Stimulated activated CD8-positive, alpha-beta memory T cell treated with anti-CD3 and anti-CD28 coated beads, Interleukin-7, amount 100 ng/mL, for 1 hour (primary cell): ENCODE data around the gene KHK.

Experiments used
- DNase-seq, 2 donors: peaks; one replicate each; pipeline ENCODE4 v3.0.0-alpha.2; 2020; ENCODE audit warnings: low read depth in 2 of 2

Gene KHK

GRCh38 chr2:27081984-27082772 is 4.4 kb upstream of the KHK start:
- DNase-seq, result no peak

DNA sequence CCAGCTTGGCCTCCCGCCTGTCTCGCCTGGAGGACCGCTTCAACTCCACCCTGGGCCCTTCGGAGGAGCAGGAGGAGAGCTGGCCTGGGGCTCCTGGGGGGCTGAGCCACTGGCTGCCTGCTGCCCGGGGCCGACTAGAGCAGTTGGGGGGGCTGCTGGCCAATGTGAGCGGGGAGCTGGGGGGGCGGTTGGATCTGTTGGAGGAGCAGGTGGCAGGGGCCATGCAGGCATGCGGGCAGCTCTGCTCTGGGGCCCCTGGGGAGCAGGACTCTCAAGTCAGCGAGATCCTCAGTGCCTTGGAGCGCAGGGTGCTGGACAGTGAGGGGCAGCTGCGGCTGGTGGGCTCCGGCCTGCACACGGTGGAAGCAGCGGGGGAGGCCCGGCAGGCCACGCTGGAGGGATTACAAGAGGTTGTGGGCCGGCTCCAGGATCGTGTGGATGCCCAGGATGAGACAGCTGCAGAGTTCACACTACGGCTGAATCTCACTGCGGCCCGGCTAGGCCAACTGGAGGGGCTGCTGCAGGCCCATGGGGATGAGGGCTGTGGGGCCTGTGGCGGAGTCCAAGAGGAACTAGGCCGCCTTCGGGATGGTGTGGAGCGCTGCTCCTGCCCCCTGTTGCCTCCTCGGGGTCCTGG is 3.7 kb upstream of the KHK start:
- DNase-seq, result no peak

GRCh38 chr2:27083410-27084296 is 2.9 kb upstream of the KHK start:
- no peak for DNase-seq

DNA sequence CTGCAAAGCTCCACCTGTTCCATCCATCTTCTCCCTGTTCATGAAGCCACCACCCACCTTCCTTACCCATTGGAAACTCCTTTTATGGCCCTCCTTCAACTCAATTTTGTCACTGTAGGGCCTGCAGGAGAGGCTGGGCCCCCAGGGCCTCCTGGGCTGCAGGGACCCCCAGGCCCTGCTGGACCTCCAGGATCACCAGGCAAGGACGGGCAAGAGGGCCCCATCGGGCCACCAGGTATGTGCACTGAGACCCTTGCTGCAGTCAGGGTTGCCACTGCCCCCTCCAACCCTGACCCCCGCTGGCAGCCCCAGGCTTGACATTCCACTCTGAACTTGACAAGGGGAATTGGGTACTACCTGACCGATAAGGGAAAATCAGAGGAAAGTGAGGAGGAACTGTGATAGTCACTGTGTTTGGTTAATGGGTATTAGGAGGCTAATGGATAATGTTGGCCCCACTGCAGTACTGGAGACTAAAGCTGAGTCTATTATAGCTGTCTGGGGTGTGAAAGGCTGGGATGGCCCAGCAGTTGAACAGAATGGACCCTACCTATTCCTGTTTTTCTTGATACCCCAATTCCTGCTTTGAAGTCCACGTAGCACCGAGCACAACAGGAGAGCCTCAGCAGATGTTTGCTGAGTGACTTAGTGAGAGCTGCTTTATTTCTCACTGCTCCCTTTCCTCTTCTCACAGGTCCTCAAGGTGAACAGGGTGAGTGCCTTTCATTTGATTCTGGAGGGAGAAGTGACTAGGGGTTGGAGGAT is 2.1 kb upstream of the KHK start:
- no peak for DNase-seq

DNA sequence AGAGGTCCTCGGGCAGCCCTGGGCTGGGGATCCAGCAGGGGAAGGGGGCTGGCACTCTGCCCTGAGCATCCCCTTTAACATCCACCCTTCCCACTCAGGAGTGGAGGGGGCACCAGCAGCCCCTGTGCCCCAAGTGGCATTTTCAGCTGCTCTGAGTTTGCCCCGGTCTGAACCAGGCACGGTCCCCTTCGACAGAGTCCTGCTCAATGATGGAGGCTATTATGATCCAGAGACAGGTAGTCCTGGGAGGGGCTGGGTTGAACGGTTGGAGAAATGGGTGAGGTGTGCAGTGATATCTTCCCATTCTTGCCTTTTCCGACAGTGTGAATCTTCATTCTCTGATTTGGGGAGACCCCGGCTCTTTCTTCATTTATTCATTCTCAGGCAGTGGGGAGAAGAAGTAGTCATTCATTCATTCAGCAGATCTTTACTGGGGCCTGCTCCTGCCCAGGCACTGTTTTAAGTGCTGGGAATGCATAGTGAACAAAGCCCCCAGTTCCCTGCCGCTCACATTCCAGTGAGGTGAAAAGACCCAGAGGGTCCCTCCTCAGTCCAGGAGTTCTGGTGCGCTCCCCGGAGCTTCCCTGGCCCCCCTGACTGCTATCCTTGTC is 1.4 kb upstream of the KHK start:
- DNase-seq, result no peak

DNA sequence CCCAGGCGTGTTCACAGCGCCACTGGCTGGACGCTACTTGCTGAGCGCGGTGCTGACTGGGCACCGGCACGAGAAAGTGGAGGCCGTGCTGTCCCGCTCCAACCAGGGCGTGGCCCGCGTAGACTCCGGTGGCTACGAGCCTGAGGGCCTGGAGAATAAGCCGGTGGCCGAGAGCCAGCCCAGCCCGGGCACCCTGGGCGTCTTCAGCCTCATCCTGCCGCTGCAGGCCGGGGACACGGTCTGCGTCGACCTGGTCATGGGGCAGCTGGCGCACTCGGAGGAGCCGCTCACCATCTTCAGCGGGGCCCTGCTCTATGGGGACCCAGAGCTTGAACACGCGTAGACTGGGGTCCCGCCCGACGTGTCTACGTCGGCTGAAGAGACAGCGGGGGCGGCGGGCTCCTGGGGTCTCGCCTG is 891 bp upstream of the KHK start:
- DNase-seq, result no peak

DNA sequence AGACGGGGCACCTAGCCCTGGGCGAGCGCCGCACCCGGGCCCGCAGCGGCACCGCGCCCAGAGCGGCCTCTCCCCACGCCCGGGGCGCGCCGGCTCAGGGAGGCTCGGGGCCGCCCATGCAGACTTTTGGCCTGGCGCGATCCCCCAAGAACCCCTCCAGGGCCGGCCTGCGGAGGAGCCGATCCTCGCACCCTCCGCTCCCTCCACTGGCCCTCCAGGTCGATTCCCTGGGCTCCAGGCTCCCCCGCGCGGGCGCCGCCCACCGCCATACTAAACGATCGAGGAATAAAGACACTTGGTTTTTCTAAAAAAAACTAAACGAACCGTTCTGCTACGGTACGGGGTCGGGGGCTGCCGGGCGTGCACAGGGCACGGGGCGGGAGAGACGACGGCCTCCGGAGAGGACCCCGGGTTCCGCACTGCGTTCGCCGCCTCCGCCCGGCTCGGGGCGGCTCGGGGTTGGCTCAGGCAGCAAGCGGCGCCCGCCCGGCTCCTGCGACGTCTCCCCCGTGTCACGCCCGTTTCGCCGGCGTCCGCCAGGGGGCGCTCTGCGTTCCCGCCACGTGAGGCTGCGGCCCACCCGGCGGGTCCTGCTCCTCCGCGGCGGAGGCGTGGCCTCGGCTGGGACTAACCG is 365 bp upstream of the KHK start:
- peak; percentile 97 to 98 for DNase-seq

- DNase-seq, result no peak
Observed at GRCh38 chr2:27087823-27088410, 1.3 kb downstream of the KHK start.

GRCh38 chr2:27088634-27089033 is 2.1 kb downstream of the KHK start:
- no peak for DNase-seq

DNA sequence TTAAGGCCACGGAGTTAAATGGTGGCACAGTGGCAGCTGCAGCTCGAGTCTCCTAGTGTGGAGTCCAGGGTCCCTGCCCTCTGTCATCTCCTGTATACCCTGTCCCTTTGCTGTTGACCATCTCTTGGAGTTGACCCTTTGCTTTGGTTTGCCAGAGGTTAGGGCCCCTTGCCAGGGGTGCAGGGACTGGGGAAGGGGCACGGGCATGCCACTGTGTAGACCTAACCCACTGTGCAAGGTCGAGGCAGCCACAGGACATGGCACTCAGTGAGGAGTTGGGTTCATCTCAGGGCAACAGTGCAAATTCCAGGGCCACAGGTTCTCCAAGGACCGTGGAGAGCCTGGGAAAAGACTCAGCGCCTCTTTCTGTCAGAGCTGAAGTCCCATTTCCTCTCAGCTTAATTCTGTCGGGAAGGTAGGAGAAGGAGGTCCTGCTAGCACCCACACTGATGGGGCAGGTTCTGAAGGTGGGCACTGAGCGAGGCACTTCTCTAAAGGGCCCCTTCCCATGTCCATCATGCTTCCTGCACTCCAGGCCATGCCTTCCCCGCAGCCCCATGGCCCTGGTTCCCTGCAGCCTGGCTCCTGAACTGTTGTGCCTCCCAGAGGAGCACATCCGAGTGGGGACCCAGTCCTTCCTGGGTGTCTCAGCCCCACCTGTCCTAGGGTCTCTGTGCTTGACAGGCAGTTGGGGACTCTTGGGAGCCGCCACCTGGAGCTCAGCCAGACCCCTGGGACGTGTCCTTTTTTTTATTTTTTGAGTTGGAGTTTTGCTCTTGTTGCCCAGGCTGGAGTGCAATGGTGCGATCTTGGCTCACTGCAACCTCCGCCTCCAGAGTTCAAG is 2.8 kb downstream of the KHK start:
- DNase-seq, result no peak

GRCh38 chr2:27091746-27092695 is 5.4 kb downstream of the KHK start:
- no peak for DNase-seq

DNA sequence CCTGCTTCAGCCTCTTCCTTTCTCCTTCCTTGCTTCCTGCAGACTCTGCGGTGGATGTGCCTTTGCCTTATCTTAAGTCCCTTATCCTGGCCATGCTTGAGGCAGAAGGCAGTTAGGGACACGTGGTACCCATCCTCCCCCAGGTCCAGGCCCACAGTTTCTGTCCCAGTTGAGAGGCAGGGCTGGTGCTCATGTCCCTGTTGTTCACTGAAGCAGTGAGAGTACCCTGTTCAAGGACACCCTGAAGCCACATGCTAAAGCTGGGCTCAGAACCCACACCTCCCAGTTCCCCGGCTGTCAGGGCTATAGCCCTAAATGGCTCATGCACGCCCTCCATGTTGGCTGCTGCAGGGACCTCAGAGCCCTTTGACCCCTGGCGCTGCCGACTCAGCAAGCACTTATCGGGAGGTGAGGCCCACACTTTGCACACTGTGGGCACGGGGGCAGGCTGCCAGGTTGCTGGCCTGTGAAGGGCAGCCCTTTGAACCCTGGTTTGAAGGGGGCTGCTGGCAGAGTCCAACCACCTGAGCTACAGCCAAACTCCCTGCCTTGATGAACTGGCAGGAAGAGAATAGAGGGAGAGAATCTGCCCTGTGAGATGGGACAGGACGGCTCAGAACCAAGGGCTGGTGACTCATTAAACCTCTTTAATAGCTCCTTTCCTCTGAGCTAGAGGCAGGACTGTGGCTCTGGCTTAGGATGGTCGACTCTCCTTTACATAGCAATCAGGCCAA is 6.3 kb downstream of the KHK start:
- DNase-seq, result no peak

DNA sequence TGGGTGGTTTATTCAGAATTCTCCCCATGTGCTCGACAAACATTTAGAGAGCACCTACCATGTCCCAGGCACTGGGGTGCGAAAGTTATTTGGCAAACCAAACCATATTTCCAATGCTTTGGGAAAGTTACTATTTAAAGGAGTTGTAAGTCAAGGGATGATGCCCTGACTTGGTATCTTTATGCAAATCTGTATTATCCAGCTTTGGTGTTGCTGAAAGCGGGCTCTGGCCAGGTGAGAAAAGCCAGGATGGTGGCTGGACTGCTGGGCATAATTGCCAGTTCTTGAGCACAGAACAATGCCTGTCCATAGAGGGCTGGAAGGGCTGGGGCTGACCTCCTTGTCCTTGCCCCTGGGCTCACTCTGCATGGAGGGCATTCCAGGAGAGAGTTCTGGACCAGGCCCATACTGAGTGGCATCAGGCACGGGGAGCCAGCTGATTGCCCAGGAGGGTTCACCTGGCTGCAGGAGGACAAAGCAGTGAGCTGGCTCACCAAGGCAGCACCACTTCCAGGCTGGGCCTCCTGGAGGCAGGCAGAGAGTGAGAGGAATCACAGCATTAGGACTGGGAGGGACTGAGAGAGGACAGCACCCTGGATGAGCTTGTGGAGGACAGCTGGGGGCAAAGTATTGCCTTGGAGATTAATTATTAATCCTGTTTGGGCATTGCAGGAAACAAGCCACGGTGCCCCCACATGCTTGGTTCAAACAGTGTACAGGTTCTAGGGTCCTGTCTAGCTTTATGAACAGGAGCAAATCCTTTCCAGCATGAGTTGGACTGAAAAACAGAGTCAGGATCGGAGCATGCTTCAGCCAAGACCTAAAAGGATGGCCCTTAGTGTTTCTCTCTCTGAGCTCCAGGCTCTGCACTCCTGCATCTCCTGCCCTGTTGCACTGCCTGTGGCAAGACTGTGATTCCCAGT is 7.1 kb downstream of the KHK start:
- DNase-seq, result no peak

DNA sequence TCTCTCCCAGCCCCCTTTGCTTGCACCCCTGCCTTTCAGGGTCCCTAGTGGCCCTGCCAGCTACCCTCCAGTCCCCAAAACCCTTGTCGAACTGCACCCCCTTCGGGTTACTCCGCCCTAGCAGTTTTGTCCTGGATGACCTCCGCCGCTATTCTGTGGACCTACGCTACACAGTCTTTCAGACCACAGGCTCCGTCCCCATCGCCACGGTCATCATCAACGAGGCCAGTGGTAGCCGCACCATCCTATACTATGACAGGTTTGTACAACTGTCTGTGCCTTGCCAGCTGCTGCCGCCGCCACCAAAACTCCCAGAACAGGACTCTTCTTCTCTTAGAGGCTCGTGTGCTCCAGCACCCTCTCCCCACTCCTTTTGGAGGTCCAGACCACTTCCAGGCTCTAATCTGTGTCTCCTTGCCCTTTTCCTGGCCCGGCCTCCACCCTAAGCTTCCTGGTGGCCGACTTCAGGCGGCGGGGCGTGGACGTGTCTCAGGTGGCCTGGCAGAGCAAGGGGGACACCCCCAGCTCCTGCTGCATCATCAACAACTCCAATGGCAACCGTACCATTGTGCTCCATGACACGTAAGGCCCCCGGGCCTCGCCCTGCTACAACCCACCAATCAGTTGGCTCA is 7.9 kb downstream of the KHK start:
- DNase-seq, result no peak

DNA sequence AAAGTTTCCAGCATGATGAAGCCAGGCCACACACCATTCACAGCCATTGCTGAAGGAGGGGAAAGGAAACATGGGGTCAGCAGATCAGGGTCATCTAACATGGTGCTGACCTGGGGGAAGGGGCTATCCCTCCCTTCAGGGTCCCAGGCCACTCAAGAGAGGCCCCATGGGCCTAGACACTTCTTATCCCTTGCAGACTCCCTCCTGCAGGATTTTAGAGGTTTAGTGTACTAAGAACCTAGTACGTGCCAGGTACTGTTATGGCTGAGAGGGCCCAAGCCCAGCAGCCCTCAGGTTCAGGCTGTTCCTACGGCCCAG is 8.8 kb downstream of the KHK start:
- DNase-seq, result no peak
